ENCODE measurements around the gene AMPD2. TPM values are rescaled to one million over a fixed set of nuclear protein-coding genes. Genes with fewer than 3 reads are reported as not detected.

Gene AMPD2
- total and polyA plus RNA-seq, 2 donors (not counting 3 experiments of a cell fraction or from before 2014, with no cell fraction given) = 69.4 TPM

DNA sequence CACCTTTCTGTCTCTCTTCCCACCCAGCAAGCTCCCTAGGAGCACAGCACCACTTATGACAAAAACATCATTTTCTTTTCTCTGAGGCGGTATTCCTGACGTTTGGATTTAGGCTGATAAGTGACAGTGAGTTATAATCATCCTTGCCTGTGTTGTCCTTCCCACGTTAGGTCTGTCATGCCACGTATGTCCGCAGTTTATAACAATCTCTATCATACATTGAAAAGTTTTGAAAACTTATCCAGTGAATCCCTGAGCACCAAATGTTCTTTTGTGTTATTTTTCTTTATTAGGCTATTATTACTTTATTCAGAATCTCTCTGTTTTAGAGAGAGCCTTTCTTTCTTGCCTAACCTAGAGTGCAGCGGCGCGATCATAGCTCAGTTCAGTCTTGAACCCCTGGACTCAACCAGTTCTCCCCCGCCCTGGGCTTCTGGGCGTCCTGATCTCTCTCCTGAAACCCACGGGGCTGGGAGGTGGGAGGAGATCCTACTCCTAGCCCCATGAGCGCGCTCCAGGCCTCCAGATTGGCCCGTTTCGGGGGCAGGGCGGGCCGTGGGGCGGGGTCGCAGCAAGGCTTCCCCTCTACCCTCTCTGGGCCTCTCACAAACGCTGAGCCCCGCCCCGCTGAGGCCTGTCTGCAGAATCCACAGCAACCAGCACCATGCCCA is 48.0 kb downstream of the AMPD2 start, which contains the start of gene GSTM2:
Gene GSTM2, plus strand, starts transcription at position 606 of the 671 bp plus-strand sequence. Its CDS starts 59 bp downstream, at position 665.
- no peaks in the 10 kb centered on the region for H3K36me3 ChIP-seq (ENCODE audit: control insufficient read depth in 2 of 2, extremely low read depth in 1 of 2, insufficient read depth in 2 of 2, low read length in 2 of 2)
- no peaks in the 10 kb centered on the region for H4K20me1 ChIP-seq (replicated peaks; ENCODE audit: control insufficient read depth, extremely low read depth, insufficient read depth, low read length)
- peak within 1 kb of the TSS; percentile 19 for H3K9ac ChIP-seq (replicated peaks; ENCODE audit: extremely low read depth, insufficient read depth, low read length)
- H3K27ac ChIP-seq (ENCODE audit: insufficient read depth, low read depth, low read length) = no peak within 1 kb of the TSS
- peak; percentile 91 for FAIRE-seq
- no TSS peak for BruUV-seq (replicated peaks)
- H3K4me3 ChIP-seq (replicated peaks in 1 of 3; ENCODE audit: insufficient read depth in 1 of 3, low read depth in 1 of 3, low read length in 3 of 3) = peak within 1 kb of the TSS; percentile 13 to 33 (median 15)
- ChIA-PET CTCF (interaction anchor here (0.7 to 3.4 kb wide), 3 partner anchors 15 to 27 kb away, joined by 3 to 20 read pairs (median 4); no protein-coding TSS in a partner anchor), POLR2A (no interaction called here)
- peak within 1 kb of the TSS; percentile 75 for H3K4me2 ChIP-seq (ENCODE audit: insufficient read depth, low read length)
- H2AFZ ChIP-seq (ENCODE audit: low read depth, low read length) = peak within 1 kb of the TSS; percentile 65
- H3K27me3 ChIP-seq (ENCODE audit: control insufficient read depth in 2 of 2, insufficient read depth in 2 of 2, low read length in 2 of 2) = no peaks in the 10 kb centered on the region
- no peaks in the 10 kb centered on the region for H3K9me3 ChIP-seq (replicated peaks; ENCODE audit: control insufficient read depth, insufficient read depth, low read length)
- H3K4me1 ChIP-seq (ENCODE audit: control insufficient read depth, extremely low read depth, insufficient read depth, low read length) = peaks cover 5% of the 10 kb centered on the region
- H3K9me1 ChIP-seq (replicated peaks; ENCODE audit: control insufficient read depth, extremely low read depth, insufficient read depth, low read length) = no peaks in the 10 kb centered on the region
- intact Hi-C loops (cut with micrococcal nuclease) (loop anchor here (1.0 to 5.0 kb wide), 2 partner anchors 39 to 95 kb away; partner anchors contain the start of gene EPS8L3), dilution Hi-C loops (cut with MboI; ENCODE audit: extremely low pct_ligation_motif_present, low sequenced_read_pairs) (no loop called here)
- peak; percentile 85 for DNase-seq (ENCODE audit: low read depth, low spot score)
- H3K79me2 ChIP-seq (ENCODE audit: control insufficient read depth, insufficient read depth, low read length) = no peaks in the 10 kb centered on the region
- TF ChIP-seq, protein P1, sequence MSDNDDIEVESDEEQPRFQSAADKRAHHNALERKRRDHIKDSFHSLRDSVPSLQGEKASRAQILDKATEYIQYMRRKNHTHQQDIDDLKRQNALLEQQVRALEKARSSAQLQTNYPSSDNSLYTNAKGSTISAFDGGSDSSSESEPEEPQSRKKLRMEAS (IDR thresholded peaks at IDR 0.05; ENCODE audit: insufficient read depth, insufficient read length) = no peak
- TF ChIP-seq GATA2 (IDR thresholded peaks at IDR 0.05; ENCODE audit: insufficient read depth, insufficient read length, low read depth, low read length) (no peak), POLR2A (IDR thresholded peaks at IDR 0.05; ENCODE audit: low read depth, low read length) (no peak)

DNA sequence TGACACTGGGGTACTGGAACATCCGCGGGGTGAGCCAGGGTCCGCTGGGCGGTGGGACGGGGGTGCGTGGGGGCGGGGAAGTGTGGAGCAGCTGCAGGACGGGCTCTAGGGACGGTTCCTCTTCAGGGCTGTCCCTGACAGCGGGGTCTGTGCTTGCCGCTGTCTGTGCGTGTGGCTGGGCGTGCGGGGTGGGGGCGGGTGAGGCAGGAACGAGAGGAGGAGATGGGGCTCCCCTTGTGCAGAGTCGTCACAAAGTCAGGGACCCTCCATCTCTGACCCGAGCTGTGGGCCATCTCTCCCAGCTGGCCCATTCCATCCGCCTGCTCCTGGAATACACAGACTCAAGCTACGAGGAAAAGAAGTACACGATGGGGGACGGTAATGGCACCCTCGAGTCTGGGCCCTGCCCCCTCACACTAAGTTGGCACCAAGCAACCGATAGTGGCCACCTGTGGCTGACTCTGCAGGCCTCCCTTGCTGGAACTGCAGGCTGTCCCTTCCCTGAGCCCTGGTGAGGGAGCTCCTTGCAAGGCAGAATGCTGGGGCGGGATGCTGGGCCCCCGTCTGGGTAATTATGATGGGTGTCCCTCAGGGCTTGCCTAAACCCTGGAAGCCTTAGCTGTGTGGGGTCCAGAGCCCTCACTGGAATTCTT is 48.6 kb downstream of the AMPD2 start:
- Histone ChIP-seq H4K20me1 (replicated peaks; ENCODE audit: control insufficient read depth, extremely low read depth, insufficient read depth, low read length) (no peaks in the 10 kb centered on the region), H3K9me1 (replicated peaks; ENCODE audit: control insufficient read depth, extremely low read depth, insufficient read depth, low read length) (no peaks in the 10 kb centered on the region), H3K79me2 (ENCODE audit: control insufficient read depth, insufficient read depth, low read length) (no peaks in the 10 kb centered on the region), H3K4me1 (ENCODE audit: control insufficient read depth, extremely low read depth, insufficient read depth, low read length) (peaks cover 5% of the 10 kb centered on the region), H3K36me3 (ENCODE audit: control insufficient read depth in 2 of 2, extremely low read depth in 1 of 2, insufficient read depth in 2 of 2, low read length in 2 of 2) (no peaks in the 10 kb centered on the region), H3K9me3 (replicated peaks; ENCODE audit: control insufficient read depth, insufficient read depth, low read length) (no peaks in the 10 kb centered on the region), H3K4me2 (ENCODE audit: insufficient read depth, low read length) (no peak overlapping the region), H2AFZ (ENCODE audit: low read depth, low read length) (peak overlapping the region; percentile 65), H3K27ac (ENCODE audit: insufficient read depth, low read depth, low read length) (no peak overlapping the region), H3K4me3 (replicated peaks in 1 of 3; ENCODE audit: insufficient read depth in 1 of 3, low read depth in 1 of 3, low read length in 3 of 3) (peak overlapping the region in 1 of 3 experiments; percentile 33), H3K9ac (replicated peaks; ENCODE audit: extremely low read depth, insufficient read depth, low read length) (no peak overlapping the region), H3K27me3 (ENCODE audit: control insufficient read depth in 2 of 2, insufficient read depth in 2 of 2, low read length in 2 of 2) (no peaks in the 10 kb centered on the region)
- no TSS peak for BruUV-seq (replicated peaks)
- POLR2A ChIA-PET = no interaction called here
- DNase-seq (ENCODE audit: low read depth, low spot score) (no peak), FAIRE-seq (no peak)
- intact Hi-C loops (cut with micrococcal nuclease) (loop anchor here (1.0 to 5.0 kb wide), 2 partner anchors 38 to 94 kb away; partner anchors contain the start of gene EPS8L3), dilution Hi-C loops (cut with MboI; ENCODE audit: extremely low pct_ligation_motif_present, low sequenced_read_pairs) (no loop called here)
- TF ChIP-seq GATA2 (IDR thresholded peaks at IDR 0.05; ENCODE audit: insufficient read depth, insufficient read length, low read depth, low read length) (no peak), POLR2A (IDR thresholded peaks at IDR 0.05; ENCODE audit: low read depth, low read length) (no peak), POLR2AphosphoS5 (IDR thresholded peaks at IDR 0.05; ENCODE audit: insufficient read depth, low read depth, low read length) (no peak), JUN (IDR thresholded peaks at IDR 0.05; ENCODE audit: borderline replicate concordance, insufficient read depth, insufficient read length, low read depth) (no peak), EZH2 (IDR thresholded peaks at IDR 0.05; ENCODE audit: borderline replicate concordance, low read depth, low read length, severe bottlenecking) (no peak), MYC (IDR thresholded peaks at IDR 0.05; ENCODE audit: low read depth, low read length) (no peak), FOS (IDR thresholded peaks at IDR 0.05; ENCODE audit: borderline replicate concordance, insufficient read depth, low read length) (no peak)
- TF ChIP-seq, protein P1 (IDR thresholded peaks at IDR 0.05; ENCODE audit: insufficient read depth, insufficient read length) = no peak
- TF ChIP-seq, protein P2, sequence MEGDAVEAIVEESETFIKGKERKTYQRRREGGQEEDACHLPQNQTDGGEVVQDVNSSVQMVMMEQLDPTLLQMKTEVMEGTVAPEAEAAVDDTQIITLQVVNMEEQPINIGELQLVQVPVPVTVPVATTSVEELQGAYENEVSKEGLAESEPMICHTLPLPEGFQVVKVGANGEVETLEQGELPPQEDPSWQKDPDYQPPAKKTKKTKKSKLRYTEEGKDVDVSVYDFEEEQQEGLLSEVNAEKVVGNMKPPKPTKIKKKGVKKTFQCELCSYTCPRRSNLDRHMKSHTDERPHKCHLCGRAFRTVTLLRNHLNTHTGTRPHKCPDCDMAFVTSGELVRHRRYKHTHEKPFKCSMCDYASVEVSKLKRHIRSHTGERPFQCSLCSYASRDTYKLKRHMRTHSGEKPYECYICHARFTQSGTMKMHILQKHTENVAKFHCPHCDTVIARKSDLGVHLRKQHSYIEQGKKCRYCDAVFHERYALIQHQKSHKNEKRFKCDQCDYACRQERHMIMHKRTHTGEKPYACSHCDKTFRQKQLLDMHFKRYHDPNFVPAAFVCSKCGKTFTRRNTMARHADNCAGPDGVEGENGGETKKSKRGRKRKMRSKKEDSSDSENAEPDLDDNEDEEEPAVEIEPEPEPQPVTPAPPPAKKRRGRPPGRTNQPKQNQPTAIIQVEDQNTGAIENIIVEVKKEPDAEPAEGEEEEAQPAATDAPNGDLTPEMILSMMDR (IDR thresholded peaks at IDR 0.05; ENCODE audit: extremely low read depth in 1 of 2, insufficient read depth in 1 of 2, low read depth in 1 of 2, low read length in 2 of 2) = no peak
- CTCF ChIA-PET = interaction anchor here (0.8 to 3.4 kb wide), 2 partner anchors 28 to 316 kb away, joined by 3 to 20 read pairs; partner anchors contain the start of gene AHCYL1
